Aorta (tissue), 5 donors: Measurements from ENCODE around the gene PROP1. TPM values are rescaled to one million over a fixed set of nuclear protein-coding genes. Genes with fewer than 3 reads are reported as not detected.

ENCODE experiments used
- ATAC-seq: fragments of 200-7000 bp; cut with Tn5 transposase; one replicate; pipeline ENCODE4 v1.9.1; 2022; ENCODE audit warnings: moderate library complexity; ENCODE audit not compliant: low FRiP score
- DNase-seq, 2 donors: peaks; one replicate each; pipeline ENCODE4 v3.0.0-alpha.2; 2020
- H3K27ac ChIP-seq, 2 donors: one replicate each; pipeline ENCODE4 v1.5.1; 2013; ENCODE audit warnings: low read length in 2 of 2, mild to moderate bottlenecking in 2 of 2, moderate library complexity in 2 of 2, control low read depth in 1 of 2, inconsistent platforms in 1 of 2, low read depth in 1 of 2
- H3K27me3 ChIP-seq, 2 donors: one replicate each; pipeline ENCODE4 v1.6.1; 2013; ENCODE audit warnings: control low read depth in 1 of 2, low read length in 1 of 2, mild to moderate bottlenecking in 1 of 2, moderate library complexity in 1 of 2; ENCODE audit not compliant: insufficient read depth in 2 of 2, control insufficient read depth in 1 of 2
- H3K36me3 ChIP-seq, 2 donors: one replicate each; pipeline ENCODE4 v1.6.1; 2013; ENCODE audit warnings: control low read depth in 1 of 2, low read length in 1 of 2, mild to moderate bottlenecking in 1 of 2; ENCODE audit not compliant: insufficient read depth in 2 of 2, control insufficient read depth in 1 of 2
- H3K4me1 ChIP-seq, 2 donors: one replicate each; pipeline ENCODE4 v1.6.1; 2013; ENCODE audit warnings: low read length in 2 of 2, control low read depth in 1 of 2, mild to moderate bottlenecking in 1 of 2, moderate library complexity in 1 of 2; ENCODE audit not compliant: insufficient read depth in 2 of 2, control insufficient read depth in 1 of 2
- H3K4me3 ChIP-seq, 2 donors: one replicate each; pipeline ENCODE4 v1.5.1; 2013; ENCODE audit warnings: low read length in 2 of 2, control low read depth in 1 of 2, mild to moderate bottlenecking in 1 of 2
- H3K9me3 ChIP-seq: one replicate; pipeline ENCODE4 v1.6.1; 2013; ENCODE audit warnings: mild to moderate bottlenecking, low read length; ENCODE audit not compliant: control insufficient read depth
- WGBS, 2 donors: extraction: QIAGEN DNeasy Blood & Tissue Kit; methylation state at CpG; one replicate each; pipeline ENCODE4 v1.1.7; 2013; 5-methylcytosine and 5-hydroxymethylcytosine counted together
- intact Hi-C, 2 donors: fragments of 100-400 bp; cut with DNase I; formaldehyde crosslinking; loops; one replicate each; pipeline versions ENCODE4 v1.14.2 to v1.15.0; 2022
- polyA plus RNA-seq, 2 donors: library from polyadenylated mRNA; stranded (reverse); fragments of 200-250 nt; gene quantifications; one replicate each; pipeline ENCODE4 v1.2.3, GENCODE V29; 2013
- total RNA-seq, 2 donors: library from RNA; stranded (reverse); fragmentation: NEBNext Ultra II Directional; extraction: Animal tissue kit (Norgen Biotek cat#: 25700); gene quantifications; one replicate each; pipeline ENCODE4 v1.2.1, GENCODE V29; 2021
- donor health status: healthy with polysubstance abuse.
- donor health status: Bipolar disorder and iron deficiency.
- donor health status: DM: no; HTN: no; CAD: no.
- donor health status: DM: no; HTN: no; CAD: no.
- donor health status: DM: yes; HTN: yes; CAD: no.

PROP1 gene
- total and polyA plus RNA-seq, 4 donors = not detected

GRCh38 chr5:177997319-177997670 is 1.3 kb upstream of the PROP1 start:
- no peak overlapping the region for H3K27ac ChIP-seq
- H3K36me3 ChIP-seq = no peaks in the 10 kb centered on the region
- no peaks in the 10 kb centered on the region for H3K27me3 ChIP-seq
- intact Hi-C loops = no loop called here
- 72 to 84% methylated on average over 6 of the region's 6 CpGs for WGBS, 2 donors
- H3K4me1 ChIP-seq = no peaks in the 10 kb centered on the region
- DNase-seq = no peak
- no peaks in the 10 kb centered on the region for H3K9me3 ChIP-seq
- no peak for ATAC-seq
- no peak overlapping the region for H3K4me3 ChIP-seq

DNA sequence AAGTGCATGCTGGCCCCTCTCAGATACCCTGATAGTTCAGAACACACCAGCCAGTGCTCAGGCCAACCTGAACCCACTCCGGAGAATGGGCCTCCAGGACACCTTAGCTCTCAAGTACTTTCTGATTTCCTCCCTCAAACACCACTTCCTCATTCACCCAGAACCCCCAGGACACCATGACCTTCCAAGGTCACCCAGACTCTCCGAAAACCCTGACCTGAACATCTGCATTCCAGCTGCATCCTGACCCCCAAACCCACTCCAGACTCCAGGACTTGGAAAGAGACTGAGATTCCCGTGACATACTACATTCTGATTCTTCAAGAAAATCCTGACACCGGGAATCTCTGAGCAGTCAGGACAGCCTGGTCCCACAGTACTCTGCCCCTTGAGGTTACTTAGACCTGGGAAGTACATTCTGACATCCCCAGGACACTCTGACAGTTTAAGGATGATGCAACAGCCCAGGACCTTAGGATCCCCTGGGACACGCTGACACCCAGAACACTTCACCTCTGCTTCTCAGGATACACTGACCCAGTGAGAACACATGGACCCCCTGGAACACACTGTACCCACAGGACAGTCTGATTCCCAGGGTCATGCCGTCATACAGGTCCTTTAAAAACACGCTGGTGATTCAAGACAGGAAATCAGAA is 747 bp upstream of the PROP1 start:
- Histone ChIP-seq H3K4me1 (no peaks in the 10 kb centered on the region), H3K27ac (no peak overlapping the region), H3K4me3 (no peak overlapping the region), H3K27me3 (no peaks in the 10 kb centered on the region), H3K36me3 (no peaks in the 10 kb centered on the region), H3K9me3 (no peaks in the 10 kb centered on the region)
- 65 to 67% methylated on average over 7 of the region's 7 CpGs for WGBS, 2 donors
- ATAC-seq = no peak
- intact Hi-C loops = no loop called here
- DNase-seq = no peak

- intact Hi-C loops = no loop called here
- H3K4me3 ChIP-seq = no peak overlapping the region
- no peaks in the 10 kb centered on the region for H3K4me1 ChIP-seq
- DNase-seq (no peak), ATAC-seq (no peak)
- H3K27ac ChIP-seq = no peak overlapping the region
- H3K36me3 ChIP-seq = no peaks in the 10 kb centered on the region
- no peaks in the 10 kb centered on the region for H3K27me3 ChIP-seq
- peaks cover 1% of the 10 kb centered on the region for H3K9me3 ChIP-seq
- 74 to 80% methylated on average over 10 of the region's 10 CpGs for WGBS, 2 donors
Measured at GRCh38 chr5:177994561-177995190, 1.4 kb downstream of the PROP1 start.

DNA sequence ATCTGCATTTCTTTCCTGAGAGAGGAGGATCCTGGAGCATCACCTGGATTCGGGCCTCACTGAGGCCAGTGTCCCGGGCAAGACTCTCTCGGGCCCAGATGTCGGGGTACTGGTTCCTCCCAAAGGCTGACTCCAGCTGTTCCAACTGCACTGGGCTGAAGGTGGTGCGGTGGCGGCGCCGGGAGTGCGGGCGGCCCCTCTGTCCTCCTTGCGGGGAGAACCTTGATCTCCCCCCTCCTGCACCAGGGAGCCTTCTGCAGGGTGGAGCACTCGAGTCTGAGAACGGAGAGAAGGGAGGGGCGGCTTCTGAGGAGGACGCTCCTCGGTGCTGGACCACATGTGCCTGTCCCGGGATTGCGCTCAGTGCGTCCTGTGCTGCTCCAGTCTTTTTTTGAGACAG is 2.0 kb downstream of the PROP1 start:
- Histone ChIP-seq H3K4me1 (no peaks in the 10 kb centered on the region), H3K4me3 (no peak overlapping the region), H3K27me3 (no peaks in the 10 kb centered on the region), H3K36me3 (no peaks in the 10 kb centered on the region), H3K9me3 (peaks cover 1% of the 10 kb centered on the region), H3K27ac (no peak overlapping the region)
- DNase-seq = no peak
- WGBS, 2 donors = 85 to 90% methylated on average over 16 to 19 of the region's 19 CpGs
- ATAC-seq = no peak
- intact Hi-C loops = no loop called here

- intact Hi-C loops = no loop called here
- 77 to 83% methylated on average over 6 of the region's 6 CpGs for WGBS, 2 donors
- Histone ChIP-seq H3K4me1 (no peaks in the 10 kb centered on the region), H3K36me3 (no peaks in the 10 kb centered on the region), H3K4me3 (no peak overlapping the region), H3K27me3 (no peaks in the 10 kb centered on the region), H3K9me3 (peaks cover 1% of the 10 kb centered on the region), H3K27ac (no peak overlapping the region)
- DNase-seq (no peak), ATAC-seq (no peak)
Measured at GRCh38 chr5:177992466-177992865, 3.6 kb downstream of the PROP1 start.

DNA sequence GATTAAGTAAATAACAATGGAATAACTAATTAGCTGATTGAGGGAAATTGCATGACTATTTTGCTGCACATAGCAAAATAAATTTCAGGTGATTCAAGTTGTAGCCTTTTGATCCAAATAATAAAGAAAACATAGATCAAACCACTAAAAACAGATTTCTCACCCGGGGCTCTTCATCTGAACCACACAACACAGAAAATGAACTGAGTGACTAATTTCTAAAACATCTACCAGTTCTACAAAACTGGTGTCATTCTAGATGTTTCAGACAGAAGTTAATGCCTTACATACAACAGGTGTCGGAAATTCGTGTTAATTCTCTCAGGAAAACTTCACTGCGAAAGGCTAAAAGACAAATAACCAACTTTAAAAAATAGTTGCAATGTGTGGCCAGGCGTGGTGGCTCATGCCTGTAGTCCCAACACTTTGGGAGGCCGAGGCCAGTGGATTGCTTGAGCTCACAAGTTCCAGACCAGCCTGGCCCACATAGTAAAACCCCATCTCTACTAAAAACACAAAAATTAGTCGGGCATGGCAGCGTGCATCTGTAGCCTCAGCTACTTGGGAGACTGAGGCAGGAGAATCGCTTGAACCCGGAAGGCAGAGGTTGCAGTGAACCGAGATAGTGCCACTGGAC is 6.9 kb downstream of the PROP1 start:
- Histone ChIP-seq H3K4me1 (no peaks in the 10 kb centered on the region), H3K27ac (no peak overlapping the region), H3K9me3 (peaks cover 1% of the 10 kb centered on the region), H3K4me3 (no peak overlapping the region), H3K27me3 (no peaks in the 10 kb centered on the region), H3K36me3 (no peaks in the 10 kb centered on the region)
- DNase-seq (no peak), ATAC-seq (no peak)
- intact Hi-C loops = no loop called here
- WGBS, 2 donors = 81 to 85% methylated on average over 11 of the region's 11 CpGs

- peaks cover 1% of the 10 kb centered on the region for H3K9me3 ChIP-seq
- H3K36me3 ChIP-seq = no peaks in the 10 kb centered on the region
- intact Hi-C loops = no loop called here
- no peaks in the 10 kb centered on the region for H3K4me1 ChIP-seq
- H3K4me3 ChIP-seq = no peak overlapping the region
- no peak overlapping the region for H3K27ac ChIP-seq
- WGBS, 2 donors = 64 to 66% methylated on average over 9 of the region's 9 CpGs
- no peak for DNase-seq
- no peaks in the 10 kb centered on the region for H3K27me3 ChIP-seq
- no peak for ATAC-seq
Measured at GRCh38 chr5:177987326-177987725, 8.7 kb downstream of the PROP1 start.

DNA sequence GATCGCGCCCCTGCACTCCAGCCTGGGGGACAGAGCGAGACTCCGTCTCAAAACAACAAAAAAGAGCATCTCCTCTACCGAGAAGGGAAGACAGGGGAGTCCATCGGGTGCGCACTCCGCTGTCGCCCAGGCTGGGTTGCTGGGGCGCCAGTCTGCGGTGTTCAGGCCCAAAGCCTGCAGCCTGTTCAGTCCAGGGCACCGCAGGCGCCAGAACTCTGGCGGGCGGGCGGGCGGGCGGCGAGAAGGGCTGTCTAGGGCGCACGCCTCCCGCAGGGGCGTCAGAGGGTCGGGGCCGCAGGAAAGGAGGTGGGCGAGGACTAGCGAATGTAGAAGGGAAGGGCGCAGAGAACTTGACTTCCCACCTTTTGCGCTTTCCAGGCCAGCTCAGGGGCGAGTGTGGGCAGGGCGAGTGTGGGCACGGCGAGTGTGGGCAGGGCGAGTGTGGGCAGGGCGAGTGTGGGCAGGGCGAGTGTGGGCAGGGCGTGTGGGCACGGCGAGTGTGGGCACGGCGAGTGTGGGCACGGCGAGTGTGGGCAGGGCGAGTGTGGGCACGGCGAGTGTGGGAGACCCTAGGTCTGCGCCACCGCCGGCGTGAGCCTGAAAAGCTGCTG is 10.5 kb downstream of the PROP1 start:
- intact Hi-C loops = no loop called here
- no peaks in the 10 kb centered on the region for H3K9me3 ChIP-seq
- ATAC-seq = no peak
- H3K4me1 ChIP-seq = no peaks in the 10 kb centered on the region
- no peaks in the 10 kb centered on the region for H3K27me3 ChIP-seq
- H3K27ac ChIP-seq = no peak overlapping the region
- 14 to 27% methylated on average over 30 to 50 of the region's 50 CpGs for WGBS, 2 donors
- DNase-seq = no peak
- no peaks in the 10 kb centered on the region for H3K36me3 ChIP-seq
- no peak overlapping the region for H3K4me3 ChIP-seq
